Keratinocyte (primary cell): Measurements from ENCODE around the gene TACC2. TPM values are rescaled to one million over a fixed set of nuclear protein-coding genes. Genes with fewer than 3 reads are reported as not detected.

Source experiments
- DNase-seq: peaks from one replicate; pipeline ENCODE4 v3.0.0-alpha.2; 2011; ENCODE audit warnings: low read depth, missing footprints, low spot score
- FAIRE-seq: peaks from 2 replicates; lab custom pipeline; 2011; peaks lifted over from hg19 to GRCh38; lab: Jason Lieb, UNC
- H2AFZ ChIP-seq: 2 replicates; pipeline ENCODE4 v1.6.0; 2012; ENCODE audit warnings: low read length, control low read depth, inconsistent platforms; ENCODE audit not compliant: control insufficient read depth
- H3K27ac ChIP-seq: 2 replicates; pipeline ENCODE4 v1.5.1; 2011; ENCODE audit warnings: low read length; ENCODE audit not compliant: control insufficient read depth, insufficient read depth
- H3K27me3 ChIP-seq: 3 replicates; pipeline ENCODE4 v1.6.0; 2011; ENCODE audit warnings: low read length; ENCODE audit not compliant: control insufficient read depth, insufficient read depth; ENCODE audit errors: extremely low read depth
- H3K36me3 ChIP-seq, 2 experiments: 2 replicates in 1 of 2; 3 replicates in 1 of 2; pipeline ENCODE4 v1.5.1; 2011; ENCODE audit warnings: low read length in 2 of 2, mild to moderate bottlenecking in 1 of 2; ENCODE audit not compliant: control insufficient read depth in 2 of 2, insufficient read depth in 2 of 2; ENCODE audit errors: extremely low read depth in 1 of 2
- H3K4me1 ChIP-seq: 3 replicates; pipeline ENCODE4 v1.5.1; 2011; ENCODE audit warnings: low read length; ENCODE audit not compliant: control insufficient read depth, insufficient read depth; ENCODE audit errors: extremely low read depth
- H3K4me2 ChIP-seq: 3 replicates; pipeline ENCODE4 v1.6.0; 2011; ENCODE audit warnings: low read depth, low read length; ENCODE audit not compliant: control insufficient read depth, insufficient read depth; ENCODE audit errors: extremely low read depth
- H3K4me3 ChIP-seq, 3 experiments: fragments of 200-600 bp in 1 of 3; sonication (generic) in 1 of 3; 2 replicates in 2 of 3; 3 replicates in 1 of 3; pipeline ENCODE4 v1.5.1; 2011 to 2016; ENCODE audit warnings: low read length in 3 of 3, mild to moderate bottlenecking in 3 of 3, control low read depth in 2 of 3, inconsistent platforms in 1 of 3, low read depth in 1 of 3, mixed read lengths in 1 of 3, mixed run types in 1 of 3, moderate library complexity in 1 of 3; ENCODE audit not compliant: control insufficient read depth in 2 of 3, insufficient read depth in 2 of 3; ENCODE audit errors: extremely low read depth in 1 of 3
- H3K79me2 ChIP-seq: 2 replicates; pipeline ENCODE4 v1.6.0; 2012; ENCODE audit warnings: low read length; ENCODE audit not compliant: control insufficient read depth, insufficient read depth
- H3K9ac ChIP-seq: 3 replicates; pipeline ENCODE4 v1.6.0; 2011; ENCODE audit warnings: low read length; ENCODE audit not compliant: control insufficient read depth, insufficient read depth; ENCODE audit errors: extremely low read depth
- H3K9me1 ChIP-seq: 3 replicates; pipeline ENCODE4 v1.6.0; 2011; ENCODE audit warnings: low read length; ENCODE audit not compliant: control insufficient read depth, insufficient read depth; ENCODE audit errors: extremely low read depth
- H3K9me3 ChIP-seq: 2 replicates; pipeline ENCODE4 v1.5.1; 2012; ENCODE audit warnings: low read depth, low read length; ENCODE audit not compliant: control insufficient read depth
- H4K20me1 ChIP-seq: 3 replicates; pipeline ENCODE4 v1.6.0; 2011; ENCODE audit warnings: low read length; ENCODE audit not compliant: control insufficient read depth, insufficient read depth; ENCODE audit errors: extremely low read depth
- EZH2 ChIP-seq: IDR thresholded peaks from one replicate; pipeline ENCODE4 v1.6.1; 2012; ENCODE audit warnings: inconsistent platforms, mild to moderate bottlenecking, low read length, moderate library complexity
- dilution Hi-C: fragments of 300-500 bp; cut with MboI; formaldehyde crosslinking; loops from one replicate; pipeline ENCODE4 v1.7.0; 2020; ENCODE audit warnings: low sequenced_read_pairs; ENCODE audit not compliant: extremely low pct_ligation_motif_present
- polyA plus RNA-seq, 5 experiments: library from polyadenylated mRNA; depleted of rRNA in 3 of 5; stranded (reverse) in 3 of 5; stranded (forward) in 1 of 5; unstranded in 1 of 5; fragments of >200 nt; gene quantifications; 1 replicate in 1 of 5; 2 replicates in 3 of 5; 3 replicates in 1 of 5; pipeline versions ENCODE4 v1.2.1 to v1.2.3, GENCODE V29; 2011 to 2012; ENCODE audit warnings: missing spikeins in 2 of 5, low read depth in 1 of 5, low replicate concordance in 1 of 5
- TF ChIP-seq, protein P1 (sequence below), 3 experiments: IDR thresholded peaks in 1 of 3; conservative IDR thresholded peaks in 1 of 3; optimal IDR thresholded peaks in 1 of 3; 2 replicates in 2 of 3; 3 replicates in 1 of 3; pipeline versions ENCODE3 to v1.5.1; 2011; ENCODE audit warnings: low read length in 3 of 3, mild to moderate bottlenecking in 3 of 3, moderate library complexity in 2 of 3, control low read depth in 1 of 3, inconsistent platforms in 1 of 3; ENCODE audit not compliant: insufficient read depth in 2 of 3; ENCODE audit errors: extremely low read depth in 1 of 3

Gene TACC2
- polyA plus RNA-seq, 1 donor (not counting 4 experiments of a cell fraction or from before 2014, with no cell fraction given) = 12.8 TPM

DNA sequence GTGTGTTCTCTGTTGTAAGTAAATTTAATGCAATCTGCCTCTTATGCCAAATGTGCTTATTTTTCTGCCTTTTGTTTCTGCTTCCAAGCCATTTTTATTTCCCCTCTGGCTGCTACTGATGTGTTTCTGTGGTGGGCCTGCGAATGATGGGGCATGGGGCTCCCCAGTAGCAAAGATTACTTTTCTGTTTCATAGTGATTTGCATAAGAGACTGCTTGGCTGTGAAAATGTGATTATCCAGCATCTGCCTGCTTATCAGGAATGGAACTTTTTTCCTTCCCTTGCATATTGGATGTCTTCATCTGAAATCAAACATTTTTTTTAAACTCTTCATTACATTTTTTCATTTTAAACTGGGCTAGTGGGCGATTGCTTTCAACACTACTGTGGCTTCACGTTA is 224.4 kb downstream of the TACC2 start:
- Histone ChIP-seq H3K9ac (no peak overlapping the region), H3K9me3 (no peaks in the 10 kb centered on the region), H3K4me3 (no peak overlapping the region), H3K27me3 (no peaks in the 10 kb centered on the region), H4K20me1 (no peaks in the 10 kb centered on the region), H3K36me3 (peaks cover 2 to 18% of the 10 kb centered on the region in 2 experiments), H3K4me2 (no peak overlapping the region), H2AFZ (no peak overlapping the region), H3K79me2 (no peaks in the 10 kb centered on the region), H3K4me1 (no peaks in the 10 kb centered on the region), H3K27ac (no peak overlapping the region), H3K9me1 (no peaks in the 10 kb centered on the region)
- no peak for DNase-seq
- dilution Hi-C loops = no loop called here
- no peak for FAIRE-seq
- TF ChIP-seq, protein P1, sequence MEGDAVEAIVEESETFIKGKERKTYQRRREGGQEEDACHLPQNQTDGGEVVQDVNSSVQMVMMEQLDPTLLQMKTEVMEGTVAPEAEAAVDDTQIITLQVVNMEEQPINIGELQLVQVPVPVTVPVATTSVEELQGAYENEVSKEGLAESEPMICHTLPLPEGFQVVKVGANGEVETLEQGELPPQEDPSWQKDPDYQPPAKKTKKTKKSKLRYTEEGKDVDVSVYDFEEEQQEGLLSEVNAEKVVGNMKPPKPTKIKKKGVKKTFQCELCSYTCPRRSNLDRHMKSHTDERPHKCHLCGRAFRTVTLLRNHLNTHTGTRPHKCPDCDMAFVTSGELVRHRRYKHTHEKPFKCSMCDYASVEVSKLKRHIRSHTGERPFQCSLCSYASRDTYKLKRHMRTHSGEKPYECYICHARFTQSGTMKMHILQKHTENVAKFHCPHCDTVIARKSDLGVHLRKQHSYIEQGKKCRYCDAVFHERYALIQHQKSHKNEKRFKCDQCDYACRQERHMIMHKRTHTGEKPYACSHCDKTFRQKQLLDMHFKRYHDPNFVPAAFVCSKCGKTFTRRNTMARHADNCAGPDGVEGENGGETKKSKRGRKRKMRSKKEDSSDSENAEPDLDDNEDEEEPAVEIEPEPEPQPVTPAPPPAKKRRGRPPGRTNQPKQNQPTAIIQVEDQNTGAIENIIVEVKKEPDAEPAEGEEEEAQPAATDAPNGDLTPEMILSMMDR (optimal IDR thresholded peaks at IDR 0.05 in 1 of 3, IDR thresholded peaks at IDR 0.05 in 1 of 3, conservative IDR thresholded peaks at IDR 0.05 in 1 of 3; ENCODE audit: extremely low read depth in 1 of 3, insufficient read depth in 2 of 3, low read length in 3 of 3) = no peak
- TF ChIP-seq EZH2 = no peak

DNA sequence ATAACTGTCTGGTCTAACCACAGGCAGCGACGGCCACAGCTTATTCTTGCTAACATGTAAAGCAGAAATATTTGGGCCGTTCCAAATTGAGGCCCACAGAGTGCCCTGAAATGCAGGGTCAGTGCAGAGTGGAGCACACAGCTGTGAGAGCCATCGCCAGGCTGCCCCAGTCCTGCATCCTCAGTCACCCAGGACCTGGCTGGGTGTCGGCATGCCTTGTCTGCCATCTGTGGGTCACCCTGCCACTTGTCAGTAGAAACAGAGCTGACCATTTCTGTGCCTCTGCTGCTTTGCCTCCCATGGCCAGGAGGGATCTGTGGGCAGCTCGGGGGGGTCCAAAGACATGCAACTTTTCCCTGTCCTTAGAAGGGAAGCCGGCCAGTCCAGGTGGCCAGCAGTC is 224.8 kb downstream of the TACC2 start:
- Histone ChIP-seq H3K79me2 (no peaks in the 10 kb centered on the region), H3K4me2 (no peak overlapping the region), H3K9me3 (no peaks in the 10 kb centered on the region), H3K9ac (no peak overlapping the region), H4K20me1 (no peaks in the 10 kb centered on the region), H3K27ac (no peak overlapping the region), H3K4me1 (no peaks in the 10 kb centered on the region), H3K9me1 (no peaks in the 10 kb centered on the region), H2AFZ (no peak overlapping the region), H3K4me3 (no peak overlapping the region), H3K36me3 (peaks cover 2 to 19% of the 10 kb centered on the region in 2 experiments), H3K27me3 (no peaks in the 10 kb centered on the region)
- TF ChIP-seq, protein P1 (optimal IDR thresholded peaks at IDR 0.05 in 1 of 3, IDR thresholded peaks at IDR 0.05 in 1 of 3, conservative IDR thresholded peaks at IDR 0.05 in 1 of 3; ENCODE audit: extremely low read depth in 1 of 3, insufficient read depth in 2 of 3, low read length in 3 of 3) = peak in 1 of 3 experiments; percentile 7
- no peak for TF ChIP-seq EZH2
- no peak for DNase-seq
- dilution Hi-C loops = no loop called here
- no peak for FAIRE-seq
